VCaP (cell line): ENCODE measurements around the gene LY6G6C.
"Not testable (repeated sequence)": the region's sequence is repeated elsewhere in the genome, so short reads cannot be mapped to it uniquely, and the experiment has no call there.

Experiments used
- H3K27ac ChIP-seq: fragments of 450-650 bp; 2 replicates; pipeline ENCODE4 v1.5.1; 2017
- CTCF ChIP-seq: fragments of 450-650 bp; conservative IDR thresholded peaks from 2 replicates; pipeline ENCODE4 v1.5.1; 2017; ENCODE audit warnings: mild to moderate bottlenecking, moderate library complexity

LY6G6C gene

GRCh38 chr6:31715022-31715958 lies 6.3 kb downstream of the LY6G6C start, which contains the start of gene LY6G6D:
TSS of gene LY6G6D (plus strand) at chr6:31715348. CDS start at chr6:31715356, 8 bp downstream.
- no peak for TF ChIP-seq CTCF
- H3K27ac ChIP-seq: no peak within 1 kb of the TSS

- H3K27ac ChIP-seq: no peak overlapping the region
- no peak for TF ChIP-seq CTCF
Observed at GRCh38 chr6:31713991-31714684, 7.4 kb downstream of the LY6G6C start.

- no peak overlapping the region for H3K27ac ChIP-seq
- TF ChIP-seq CTCF: no peak
Observed at GRCh38 chr6:31713465-31713864, 8.1 kb downstream of the LY6G6C start.

- TF ChIP-seq CTCF: peak; percentile 76
Observed at GRCh38 chr6:31712296-31712695, 9.2 kb downstream of the LY6G6C start.

GRCh38 chr6:31711233-31711632 lies 10.3 kb downstream of the LY6G6C start:
- no peak overlapping the region for H3K27ac ChIP-seq
- no peak for TF ChIP-seq CTCF

More at GRCh38 chr6:31712296-31712695, 9.2 kb downstream of the LY6G6C start:
- no peak overlapping the region for H3K27ac ChIP-seq

GRCh38 chr6:31710523-31711219 lies 10.9 kb downstream of the LY6G6C start:
- no peak for TF ChIP-seq CTCF
- H3K27ac ChIP-seq: no peak overlapping the region

GRCh38 chr6:31709157-31709556 lies 12.4 kb downstream of the LY6G6C start:
- H3K27ac ChIP-seq: not testable (repeated sequence)
